Natural killer cell (primary cell): ENCODE data around the gene ATP5MK. TPM values are rescaled to one million over a fixed set of nuclear protein-coding genes. Genes with fewer than 3 reads are reported as not detected.

Experiments
- ATAC-seq, 3 donors: fragments of 150-1000 bp in 2 of 3; fragments of 200-7000 bp in 1 of 3; cut with Tn5 transposase; 1 replicate in 1 of 3; 2 replicates in 2 of 3; pipeline ENCODE4 v1.10.0; 2021; ENCODE audit warnings: mild to moderate bottlenecking in 2 of 3, moderate library complexity in 2 of 3
- DNase-seq, 2 donors: peaks; one replicate each; pipeline versions ENCODE4 v3.0.0 to v3.0.0-alpha.2; 2013 to 2021; ENCODE audit warnings: mixed read lengths in 1 of 2
- H3K27ac ChIP-seq: one replicate; pipeline ENCODE4 v1.5.1; 2013; ENCODE audit warnings: mild to moderate bottlenecking, low read length
- H3K27me3 ChIP-seq: one replicate; pipeline ENCODE4 v1.6.1; 2013; ENCODE audit warnings: low read length; ENCODE audit not compliant: control insufficient read depth, insufficient read depth
- H3K36me3 ChIP-seq: one replicate; pipeline ENCODE4 v1.6.1; 2013; ENCODE audit warnings: low read length; ENCODE audit not compliant: control insufficient read depth, insufficient read depth
- H3K4me1 ChIP-seq: one replicate; pipeline ENCODE4 v1.6.1; 2013; ENCODE audit warnings: low read length; ENCODE audit not compliant: control insufficient read depth, insufficient read depth
- H3K4me3 ChIP-seq: one replicate; pipeline ENCODE4 v1.5.1; 2013; ENCODE audit warnings: low read length
- H3K9me3 ChIP-seq: one replicate; pipeline ENCODE4 v1.6.1; 2013; ENCODE audit warnings: low read length; ENCODE audit not compliant: control insufficient read depth, insufficient read depth
- H3K27ac Mint-ChIP-seq, 2 donors: one replicate each; pipeline ENCODE4 v1.8.0; 2022; ENCODE audit warnings: mild to moderate bottlenecking in 2 of 2, mixed read lengths in 2 of 2, moderate library complexity in 1 of 2
- H3K27me3 Mint-ChIP-seq, 2 donors: one replicate each; pipeline ENCODE4 v1.8.0; 2022; ENCODE audit warnings: low read depth in 2 of 2, mixed read lengths in 2 of 2
- H3K36me3 Mint-ChIP-seq: one replicate; pipeline ENCODE4 v1.8.0; 2022; ENCODE audit warnings: mixed read lengths
- H3K4me1 Mint-ChIP-seq, 2 donors: one replicate each; pipeline ENCODE4 v1.8.0; 2022; ENCODE audit warnings: mixed read lengths in 2 of 2
- H3K4me3 Mint-ChIP-seq: one replicate; pipeline ENCODE4 v1.8.0; 2022; ENCODE audit warnings: mild to moderate bottlenecking, moderate library complexity, mixed read lengths
- H3K9me3 Mint-ChIP-seq, 2 donors: one replicate each; pipeline ENCODE4 v1.8.0; 2022; ENCODE audit warnings: mixed read lengths in 2 of 2
- CTCF ChIP-seq: fragments of 200-600 bp; IDR thresholded peaks from one replicate; pipeline ENCODE4 v1.8.0; 2022; ENCODE audit warnings: antibody characterized with exemption
- WGBS: methylation state at CpG from one replicate; pipeline ENCODE4 v1.1.7; 2013; ENCODE audit warnings: missing lambda C conversion rate; ENCODE audit not compliant: insufficient coverage; 5-methylcytosine and 5-hydroxymethylcytosine counted together
- intact Hi-C: fragments of 100-400 bp; cut with micrococcal nuclease; formaldehyde crosslinking; loops from one replicate; pipeline ENCODE4 v1.14.2; 2022
- total RNA-seq, 4 donors: library from RNA; stranded (reverse); fragments of 120-200 nt in 1 of 4; gene quantifications; one replicate each; pipeline versions ENCODE4 v1.2.3 to v1.2.4, GENCODE V29; 2013 to 2022

Gene ATP5MK
- total RNA-seq, 3 donors from 2014 or later (not counting 1 experiment from before 2014, with no cell fraction given): 121 to 157 (median 154) TPM

DNA sequence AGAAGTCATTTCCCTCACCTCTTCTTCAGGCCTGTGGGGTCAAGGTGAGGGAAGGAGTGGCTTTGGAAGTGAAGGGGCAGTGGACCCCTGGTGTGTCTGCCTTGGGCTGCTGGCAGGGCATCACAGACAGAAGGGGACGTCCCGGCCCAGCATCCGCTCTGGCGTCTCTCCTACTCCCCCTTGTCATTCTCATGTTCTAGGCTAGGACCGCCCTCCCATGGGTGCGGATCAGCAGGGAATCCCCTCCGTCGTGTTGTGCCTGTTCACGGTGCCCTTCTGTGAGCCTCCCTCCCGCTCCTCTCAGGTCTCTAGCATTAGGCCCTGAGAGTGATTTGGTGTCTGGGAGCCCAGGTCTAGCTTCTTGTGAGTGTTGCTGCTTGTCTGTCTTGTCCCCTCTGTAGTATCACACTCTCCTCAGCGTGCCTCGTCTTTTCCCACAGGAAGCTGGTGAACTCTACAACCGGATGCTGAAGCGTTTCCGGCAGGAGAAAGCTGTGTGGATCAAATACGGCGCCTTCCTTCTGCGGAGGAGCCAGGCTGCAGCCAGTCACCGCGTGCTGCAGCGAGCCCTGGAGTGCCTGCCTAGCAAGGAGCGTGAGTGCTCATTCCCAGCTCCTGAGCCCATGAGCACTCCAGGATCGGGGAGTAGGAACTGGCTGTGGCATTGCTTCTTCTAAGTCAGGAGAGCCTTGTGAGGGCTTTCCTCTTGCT lies 47.4 kb upstream of the ATP5MK start:
- no peaks in the 10 kb centered on the region for H3K9me3 Mint-ChIP-seq
- H3K27ac Mint-ChIP-seq: peak overlapping the region; percentile 35 to 91
- H3K36me3 Mint-ChIP-seq: peaks cover 5% of the 10 kb centered on the region
- no peaks in the 10 kb centered on the region for H3K27me3 Mint-ChIP-seq
- intact Hi-C loops: no loop called here
- Histone ChIP-seq H3K27me3 (no peaks in the 10 kb centered on the region), H3K9me3 (no peaks in the 10 kb centered on the region), H3K4me3 (no peak overlapping the region), H3K27ac (no peak overlapping the region), H3K4me1 (peaks cover 19% of the 10 kb centered on the region), H3K36me3 (peaks cover 90% of the 10 kb centered on the region)
- no peak for TF ChIP-seq CTCF
- WGBS: 95% methylated on average over 23 of the region's 23 CpGs
- DNase-seq (no peak), ATAC-seq (no peak)
- no peak overlapping the region for H3K4me3 Mint-ChIP-seq
- H3K4me1 Mint-ChIP-seq: peaks cover 15 to 40% of the 10 kb centered on the region in 2 donors

DNA sequence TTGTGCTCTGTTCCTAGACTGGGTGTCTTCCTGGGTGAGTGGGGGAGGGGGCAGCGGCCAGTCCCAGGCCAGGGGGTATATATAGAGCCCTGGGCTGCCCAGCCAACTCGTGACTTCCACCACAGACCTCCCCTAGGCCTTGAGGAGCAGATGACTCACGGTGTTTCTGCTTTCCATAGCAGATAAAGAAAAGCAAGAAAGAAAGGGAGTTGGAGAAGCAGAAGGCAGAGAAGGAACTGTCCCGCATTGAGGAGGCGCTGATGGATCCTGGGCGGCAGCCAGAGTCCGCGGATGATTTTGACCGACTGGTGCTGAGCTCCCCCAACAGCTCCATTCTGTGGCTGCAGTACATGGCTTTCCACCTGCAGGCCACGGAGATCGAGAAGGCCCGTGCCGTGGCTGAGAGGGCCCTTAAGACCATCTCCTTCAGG lies 45.8 kb upstream of the ATP5MK start:
- intact Hi-C loops: no loop called here
- H3K27me3 ChIP-seq: no peaks in the 10 kb centered on the region
- Mint-ChIP-seq H3K36me3 (peaks cover 14% of the 10 kb centered on the region), H3K4me3 (no peak overlapping the region), H3K27ac (peak overlapping the region in 1 of 2 donors; percentile 49), H3K4me1 (peaks cover 5 to 27% of the 10 kb centered on the region in 2 donors), H3K9me3 (no peaks in the 10 kb centered on the region), H3K27me3 (no peaks in the 10 kb centered on the region)
- TF ChIP-seq CTCF: no peak
- no peak for ATAC-seq
- H3K27ac ChIP-seq: no peak overlapping the region
- DNase-seq: no peak
- H3K4me3 ChIP-seq: no peak overlapping the region
- H3K36me3 ChIP-seq: peaks cover 89% of the 10 kb centered on the region
- no peaks in the 10 kb centered on the region for H3K9me3 ChIP-seq
- WGBS: 95% methylated on average over 12 of the region's 13 CpGs
- H3K4me1 ChIP-seq: peaks cover 5% of the 10 kb centered on the region

DNA sequence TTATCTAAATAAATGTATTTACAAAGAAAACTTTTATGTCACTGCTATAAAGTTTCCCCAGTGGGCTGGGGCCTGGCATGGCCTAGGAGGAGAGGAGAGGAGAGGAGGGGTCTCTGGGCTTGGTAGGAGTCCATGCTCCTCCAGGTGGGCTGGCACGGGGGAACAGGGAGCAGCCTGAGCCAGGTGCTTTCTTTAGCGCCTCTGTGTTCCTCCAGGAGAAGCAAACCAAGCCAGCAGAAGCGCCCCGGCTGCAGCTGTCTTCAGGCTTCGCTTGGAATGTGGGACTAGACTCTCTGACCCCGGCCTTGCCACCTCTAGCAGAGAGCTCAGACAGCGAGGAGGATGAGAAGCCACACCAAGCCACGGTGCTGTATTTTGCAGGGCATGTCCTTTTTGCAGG lies 45.3 kb upstream of the ATP5MK start:
- no peak for TF ChIP-seq CTCF
- peak overlapping the region in 1 of 2 donors; percentile 49 for H3K27ac Mint-ChIP-seq
- WGBS: 96% methylated on average over 8 of the region's 8 CpGs
- H3K4me3 ChIP-seq: no peak overlapping the region
- H3K4me1 ChIP-seq: peaks cover 1% of the 10 kb centered on the region
- intact Hi-C loops: no loop called here
- no peaks in the 10 kb centered on the region for H3K27me3 Mint-ChIP-seq
- peaks cover 14% of the 10 kb centered on the region for H3K36me3 Mint-ChIP-seq
- H3K9me3 Mint-ChIP-seq: no peaks in the 10 kb centered on the region
- H3K4me1 Mint-ChIP-seq: peaks cover 5 to 23% of the 10 kb centered on the region in 2 donors
- ATAC-seq (no peak), DNase-seq (no peak)
- H3K27ac ChIP-seq: no peak overlapping the region
- no peak overlapping the region for H3K4me3 Mint-ChIP-seq
- peaks cover 88% of the 10 kb centered on the region for H3K36me3 ChIP-seq
- no peaks in the 10 kb centered on the region for H3K27me3 ChIP-seq
- no peaks in the 10 kb centered on the region for H3K9me3 ChIP-seq

- ATAC-seq: no peak
- no peak overlapping the region for H3K27ac Mint-ChIP-seq
- intact Hi-C loops: no loop called here
- H3K4me3 Mint-ChIP-seq: no peak overlapping the region
- H3K9me3 Mint-ChIP-seq: no peaks in the 10 kb centered on the region
- peaks cover 5 to 23% of the 10 kb centered on the region in 2 donors for H3K4me1 Mint-ChIP-seq
- no peaks in the 10 kb centered on the region for H3K27me3 Mint-ChIP-seq
- WGBS: over 99% methylated on average over 8 of the region's 8 CpGs
- no peak for DNase-seq
- H3K27me3 ChIP-seq: no peaks in the 10 kb centered on the region
- no peaks in the 10 kb centered on the region for H3K4me1 ChIP-seq
- H3K27ac ChIP-seq: no peak overlapping the region
- peaks cover 14% of the 10 kb centered on the region for H3K36me3 Mint-ChIP-seq
- TF ChIP-seq CTCF: no peak
- no peaks in the 10 kb centered on the region for H3K9me3 ChIP-seq
- no peak overlapping the region for H3K4me3 ChIP-seq
- H3K36me3 ChIP-seq: peaks cover 84% of the 10 kb centered on the region
These were observed 44.9 kb upstream of the ATP5MK start for GRCh38 chr10:103441206-103441605.
